Activated T-cell treated with anti-CD3 and anti-CD28 coated beads, Interleukin-2, amount 50 U/mL, for 24 hours (primary cell): ENCODE results near the gene DHX32.
"Not testable (repeated sequence)": the region's sequence is repeated elsewhere in the genome, so short reads cannot be mapped to it uniquely, and the experiment has no call there.

Experiments used
- DNase-seq: peaks from one replicate; pipeline ENCODE4 v3.0.0-alpha.2; 2020
- H3K27ac Mint-ChIP-seq: 2 replicates; pipeline ENCODE4 v1.8.0; 2020; ENCODE audit warnings: mild to moderate bottlenecking, mixed read lengths
- H3K27me3 Mint-ChIP-seq: 2 replicates; pipeline ENCODE4 v1.8.0; 2020; ENCODE audit warnings: mixed read lengths
- H3K36me3 Mint-ChIP-seq: 2 replicates; pipeline ENCODE4 v1.8.0; 2020; ENCODE audit warnings: low read depth, mixed read lengths
- H3K4me1 Mint-ChIP-seq: 2 replicates; pipeline ENCODE4 v1.8.0; 2020; ENCODE audit warnings: low read depth, mixed read lengths
- H3K4me3 Mint-ChIP-seq: 2 replicates; pipeline ENCODE4 v1.8.0; 2020; ENCODE audit warnings: mild to moderate bottlenecking, moderate library complexity, mixed read lengths
- H3K9me3 Mint-ChIP-seq: 2 replicates; pipeline ENCODE4 v1.8.0; 2020; ENCODE audit warnings: mixed read lengths

Gene DHX32, protein sequence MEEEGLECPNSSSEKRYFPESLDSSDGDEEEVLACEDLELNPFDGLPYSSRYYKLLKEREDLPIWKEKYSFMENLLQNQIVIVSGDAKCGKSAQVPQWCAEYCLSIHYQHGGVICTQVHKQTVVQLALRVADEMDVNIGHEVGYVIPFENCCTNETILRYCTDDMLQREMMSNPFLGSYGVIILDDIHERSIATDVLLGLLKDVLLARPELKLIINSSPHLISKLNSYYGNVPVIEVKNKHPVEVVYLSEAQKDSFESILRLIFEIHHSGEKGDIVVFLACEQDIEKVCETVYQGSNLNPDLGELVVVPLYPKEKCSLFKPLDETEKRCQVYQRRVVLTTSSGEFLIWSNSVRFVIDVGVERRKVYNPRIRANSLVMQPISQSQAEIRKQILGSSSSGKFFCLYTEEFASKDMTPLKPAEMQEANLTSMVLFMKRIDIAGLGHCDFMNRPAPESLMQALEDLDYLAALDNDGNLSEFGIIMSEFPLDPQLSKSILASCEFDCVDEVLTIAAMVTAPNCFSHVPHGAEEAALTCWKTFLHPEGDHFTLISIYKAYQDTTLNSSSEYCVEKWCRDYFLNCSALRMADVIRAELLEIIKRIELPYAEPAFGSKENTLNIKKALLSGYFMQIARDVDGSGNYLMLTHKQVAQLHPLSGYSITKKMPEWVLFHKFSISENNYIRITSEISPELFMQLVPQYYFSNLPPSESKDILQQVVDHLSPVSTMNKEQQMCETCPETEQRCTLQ

DNA sequence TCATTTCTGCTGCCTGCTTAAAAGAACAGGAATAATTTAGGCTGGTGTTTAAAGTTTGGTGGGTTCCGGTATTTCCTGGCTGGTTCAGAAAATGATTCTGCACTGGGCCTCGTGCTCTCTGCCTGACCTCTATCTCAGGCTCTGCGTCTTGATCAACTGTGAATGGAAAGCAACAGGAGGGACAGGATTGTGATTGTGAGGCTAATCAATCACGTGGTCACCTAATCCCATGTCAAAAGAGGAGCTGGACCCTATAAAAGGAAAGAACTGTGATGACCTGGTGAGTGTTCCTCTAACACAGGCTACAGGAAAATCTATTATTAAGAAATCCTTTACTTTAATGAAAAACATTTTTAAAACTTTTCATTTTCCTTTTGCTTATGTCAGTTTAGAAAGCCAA is at the start of gene DHX32:
DHX32 (minus strand) TSS at position 101 of the 400 bp plus-strand sequence. CDS start 468 bp downstream, outside the sequence.
- H3K9me3 Mint-ChIP-seq, result peaks cover 7% of the 10 kb centered on the region
- H3K36me3 Mint-ChIP-seq, result peaks cover 29% of the 10 kb centered on the region
- H3K27ac Mint-ChIP-seq, result no peak within 1 kb of the TSS
- no peaks in the 10 kb centered on the region for H3K27me3 Mint-ChIP-seq
- no peak for DNase-seq
- H3K4me1 Mint-ChIP-seq, result no peaks in the 10 kb centered on the region
- no peak within 1 kb of the TSS for H3K4me3 Mint-ChIP-seq

DNA sequence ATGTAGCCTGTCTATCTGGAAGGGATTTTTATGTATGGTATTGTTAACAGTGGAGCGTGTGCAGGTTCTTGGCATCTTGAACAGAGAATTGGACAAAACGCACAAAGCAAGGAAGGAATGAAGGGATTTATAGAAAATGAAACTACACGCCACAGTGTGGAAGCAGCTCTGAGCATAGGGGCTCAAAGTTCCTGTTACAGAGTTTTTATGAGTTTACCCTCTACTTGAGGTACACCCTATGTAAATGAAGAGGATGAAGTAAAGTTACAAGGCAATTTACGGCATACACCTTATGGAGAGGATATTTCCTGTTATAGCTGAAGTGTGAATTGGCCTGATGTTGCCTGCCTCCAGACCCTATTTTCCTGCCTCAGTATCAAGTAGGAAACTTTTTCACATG is 48.5 kb upstream of the DHX32 start:
- no peak overlapping the region for H3K27ac Mint-ChIP-seq
- H3K4me3 Mint-ChIP-seq, result no peak overlapping the region
- DNase-seq, result no peak
- H3K4me1 Mint-ChIP-seq, result no peaks in the 10 kb centered on the region
- H3K27me3 Mint-ChIP-seq, result peaks cover 20% of the 10 kb centered on the region
- H3K9me3 Mint-ChIP-seq, result no peaks in the 10 kb centered on the region
- H3K36me3 Mint-ChIP-seq, result no peaks in the 10 kb centered on the region

DNA sequence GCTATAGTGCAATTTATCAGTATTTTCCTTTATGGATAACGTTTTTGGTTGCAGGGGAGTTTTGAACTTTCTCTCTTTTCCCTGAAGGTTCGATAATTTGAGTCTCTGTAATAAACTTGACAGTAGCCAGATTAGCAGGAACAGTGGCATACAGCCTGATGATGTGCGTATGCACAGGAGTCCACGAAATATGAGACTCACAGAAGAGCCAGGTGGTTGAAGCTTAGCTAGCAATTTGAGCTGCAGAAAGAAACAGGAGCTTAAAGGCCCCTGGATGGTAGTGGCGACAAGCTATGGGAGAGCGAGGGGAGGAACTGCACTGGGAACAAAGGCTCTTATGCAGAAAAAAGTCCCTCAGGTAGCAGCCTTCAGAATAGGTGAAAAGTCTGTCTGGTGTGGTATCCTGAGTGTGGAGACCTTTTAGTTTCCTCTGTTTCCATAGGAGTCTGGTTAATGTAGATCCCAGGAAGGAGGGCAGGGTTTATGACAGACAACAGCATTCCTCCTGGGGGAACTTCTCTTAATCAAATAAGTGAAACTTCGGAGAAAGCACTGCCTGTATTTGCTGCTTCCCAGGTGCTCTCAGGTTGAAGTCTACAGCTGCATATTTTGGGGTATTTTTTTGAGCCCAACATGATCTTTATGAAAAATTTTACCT is 48.0 kb upstream of the DHX32 start:
- H3K4me3 Mint-ChIP-seq, result no peak overlapping the region
- H3K9me3 Mint-ChIP-seq, result no peaks in the 10 kb centered on the region
- no peaks in the 10 kb centered on the region for H3K4me1 Mint-ChIP-seq
- no peak for DNase-seq
- H3K27me3 Mint-ChIP-seq, result peaks cover 15% of the 10 kb centered on the region
- no peak overlapping the region for H3K27ac Mint-ChIP-seq
- H3K36me3 Mint-ChIP-seq, result no peaks in the 10 kb centered on the region

DNA sequence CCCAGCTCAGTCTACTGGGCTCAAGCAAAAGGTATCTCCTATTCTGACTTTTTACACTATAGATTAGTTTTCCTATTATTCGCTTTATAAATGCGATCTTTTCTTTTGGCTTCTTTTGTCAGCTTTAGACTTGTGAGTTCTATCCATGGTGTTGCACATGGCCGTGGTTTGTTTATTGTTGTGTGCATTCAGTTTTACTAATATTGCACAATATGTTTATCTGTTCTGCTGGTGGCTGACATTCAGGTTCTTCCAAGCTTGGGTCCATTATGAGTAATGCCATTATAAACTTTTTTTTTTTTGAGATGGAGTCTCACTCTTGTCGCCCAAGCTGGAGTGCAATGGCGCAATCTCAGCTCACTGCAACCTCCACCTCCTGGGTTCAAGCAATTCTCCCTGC is 46.2 kb upstream of the DHX32 start:
- not testable (repeated sequence) for H3K27ac Mint-ChIP-seq, DNase-seq, H3K4me3 Mint-ChIP-seq

DNA sequence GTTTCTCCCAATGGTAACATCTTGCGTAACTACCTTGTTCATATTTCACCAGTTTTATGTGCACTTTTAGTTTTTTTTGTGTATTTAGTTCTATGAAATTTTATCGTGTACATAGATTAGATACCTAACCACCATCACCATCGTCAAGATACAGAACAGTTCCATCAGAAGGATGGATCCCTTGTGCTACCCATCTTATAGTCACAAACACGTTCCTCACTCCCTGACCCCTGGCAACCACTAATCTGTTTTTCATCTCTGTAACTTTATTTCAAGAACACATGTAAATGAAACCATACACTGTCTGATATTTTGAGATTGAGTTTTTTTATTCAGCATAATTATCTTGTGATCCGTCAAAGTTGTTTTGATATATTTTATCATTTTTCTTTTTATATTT is 45.2 kb upstream of the DHX32 start:
- Mint-ChIP-seq H3K9me3 (no peaks in the 10 kb centered on the region), H3K4me1 (no peaks in the 10 kb centered on the region), H3K27ac (no peak overlapping the region), H3K27me3 (no peaks in the 10 kb centered on the region), H3K36me3 (no peaks in the 10 kb centered on the region), H3K4me3 (no peak overlapping the region)
- no peak for DNase-seq

More for the DNA sequence above, 46.2 kb upstream of the DHX32 start:
- H3K27me3 Mint-ChIP-seq, H3K4me1 Mint-ChIP-seq, H3K9me3 Mint-ChIP-seq, H3K36me3 Mint-ChIP-seq: not testable (repeated sequence)

DNA sequence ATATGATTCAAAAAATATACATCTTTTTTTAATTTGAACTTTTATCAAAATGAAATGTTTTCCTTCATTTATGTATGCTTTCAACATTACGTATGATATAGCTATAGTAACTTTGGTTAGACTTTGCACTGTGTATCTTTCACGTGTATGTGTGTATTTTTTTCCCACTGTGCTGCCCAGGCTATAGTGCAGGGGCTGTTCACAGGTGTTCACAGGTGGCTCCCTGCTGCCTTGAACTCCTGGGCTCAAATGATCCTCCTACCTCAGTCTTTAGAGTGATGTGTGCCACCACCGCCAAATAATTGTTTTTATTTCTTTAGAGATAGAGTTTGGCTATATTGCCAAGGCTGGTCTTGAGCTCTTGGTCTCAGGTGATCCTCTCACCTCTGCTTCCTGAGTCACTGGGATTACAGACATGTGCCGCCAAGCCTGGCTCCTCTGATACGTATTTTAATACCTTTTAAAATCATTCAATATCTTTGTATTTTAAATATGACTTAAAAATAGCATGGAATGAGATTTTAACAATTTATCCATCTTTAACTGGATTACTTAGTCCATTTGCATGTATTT is 44.3 kb upstream of the DHX32 start:
- no peak overlapping the region for H3K27ac Mint-ChIP-seq
- H3K9me3 Mint-ChIP-seq, result no peaks in the 10 kb centered on the region
- H3K4me1 Mint-ChIP-seq, result no peaks in the 10 kb centered on the region
- no peak for DNase-seq
- no peaks in the 10 kb centered on the region for H3K27me3 Mint-ChIP-seq
- no peaks in the 10 kb centered on the region for H3K36me3 Mint-ChIP-seq
- H3K4me3 Mint-ChIP-seq, result no peak overlapping the region

DNA sequence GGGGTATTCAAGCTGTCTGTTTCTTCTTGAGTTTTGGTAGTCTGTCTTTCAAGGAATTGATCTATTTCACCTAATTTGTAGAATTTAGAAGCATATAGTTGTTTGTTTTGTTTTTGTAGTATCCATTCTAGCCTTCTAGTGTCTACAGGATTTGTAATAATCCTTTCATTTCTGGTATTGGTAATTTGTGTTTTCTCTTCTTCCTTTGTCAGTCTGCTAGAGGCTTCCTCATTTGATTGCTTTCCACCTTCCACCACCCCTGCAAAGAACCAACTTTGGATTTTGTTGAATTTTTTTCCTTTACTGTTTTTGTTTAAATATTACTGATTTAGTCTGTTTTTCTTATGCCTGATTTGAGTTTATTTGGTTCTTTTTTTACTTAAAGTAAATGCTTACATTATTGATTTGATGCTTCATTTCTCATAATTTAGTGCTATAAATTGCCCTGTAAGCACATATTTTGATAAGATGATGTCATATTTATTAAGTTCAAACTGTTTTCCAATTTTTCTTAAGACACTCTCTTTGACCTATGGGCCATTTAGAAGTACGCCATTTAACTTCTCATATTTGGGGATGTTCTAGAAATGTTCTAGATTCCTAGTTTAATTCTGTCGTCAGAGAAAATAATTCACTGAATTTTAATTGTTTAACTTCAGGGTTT is 40.7 kb upstream of the DHX32 start:
- not testable (repeated sequence) for H3K9me3 Mint-ChIP-seq, H3K27me3 Mint-ChIP-seq, H3K27ac Mint-ChIP-seq, DNase-seq, H3K4me1 Mint-ChIP-seq, H3K4me3 Mint-ChIP-seq, H3K36me3 Mint-ChIP-seq

DNA sequence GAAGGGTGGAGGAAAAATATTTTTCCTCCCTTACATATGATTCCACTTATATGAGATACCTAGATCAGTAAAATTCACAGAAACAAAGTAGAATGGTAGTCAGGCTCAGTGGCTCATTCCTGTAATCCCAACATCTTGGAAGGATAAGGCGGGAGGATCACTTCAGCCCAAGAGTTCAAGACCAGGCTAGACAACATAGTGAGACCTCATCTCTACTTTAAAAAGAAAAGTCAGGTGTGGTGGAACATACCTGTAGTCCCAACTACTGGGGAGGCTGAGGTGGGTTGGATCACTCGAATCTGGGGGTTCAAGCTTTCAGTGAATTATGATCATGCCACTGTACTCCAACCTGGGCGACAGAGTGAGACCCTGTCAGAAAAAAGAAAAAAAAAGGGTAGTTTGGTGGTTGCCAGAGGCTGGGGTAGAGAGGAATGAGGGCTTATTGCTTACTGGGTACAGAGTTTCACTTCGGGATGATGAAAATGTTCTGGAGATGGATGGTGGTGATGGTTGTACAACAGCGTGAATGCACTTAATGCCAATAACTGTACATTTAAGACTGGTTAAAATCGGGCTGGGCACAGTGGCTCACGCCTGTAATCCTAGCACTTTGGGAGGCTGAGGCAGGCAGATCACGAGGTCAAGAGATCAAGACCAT is 36.7 kb upstream of the DHX32 start:
- H3K4me3 Mint-ChIP-seq, H3K27me3 Mint-ChIP-seq, DNase-seq, H3K36me3 Mint-ChIP-seq, H3K9me3 Mint-ChIP-seq, H3K4me1 Mint-ChIP-seq, H3K27ac Mint-ChIP-seq: not testable (repeated sequence)

DNA sequence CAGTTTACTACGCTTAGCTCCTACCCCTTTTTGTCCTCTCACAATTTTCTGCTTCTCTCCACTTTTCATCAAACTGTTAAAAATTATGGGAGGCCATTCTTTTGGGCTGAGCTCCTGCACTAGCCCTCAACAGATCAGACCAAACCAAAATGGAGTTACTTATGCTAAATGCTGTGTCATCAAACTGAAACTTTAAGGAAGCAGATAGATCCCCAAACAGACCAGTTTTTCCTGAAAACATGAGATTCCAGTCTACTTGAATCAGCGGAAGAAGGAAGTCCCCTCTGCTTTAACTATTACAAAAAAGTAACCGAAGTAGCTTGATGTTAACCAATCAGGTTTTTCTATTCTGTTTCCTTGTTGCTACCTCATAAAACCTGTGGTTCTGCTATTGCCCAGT is 35.9 kb upstream of the DHX32 start:
- H3K36me3 Mint-ChIP-seq, result no peaks in the 10 kb centered on the region
- H3K27me3 Mint-ChIP-seq, result no peaks in the 10 kb centered on the region
- no peaks in the 10 kb centered on the region for H3K4me1 Mint-ChIP-seq
- no peak for DNase-seq
- H3K27ac Mint-ChIP-seq, result no peak overlapping the region
- H3K4me3 Mint-ChIP-seq, result no peak overlapping the region
- H3K9me3 Mint-ChIP-seq, result peaks cover 2% of the 10 kb centered on the region

DNA sequence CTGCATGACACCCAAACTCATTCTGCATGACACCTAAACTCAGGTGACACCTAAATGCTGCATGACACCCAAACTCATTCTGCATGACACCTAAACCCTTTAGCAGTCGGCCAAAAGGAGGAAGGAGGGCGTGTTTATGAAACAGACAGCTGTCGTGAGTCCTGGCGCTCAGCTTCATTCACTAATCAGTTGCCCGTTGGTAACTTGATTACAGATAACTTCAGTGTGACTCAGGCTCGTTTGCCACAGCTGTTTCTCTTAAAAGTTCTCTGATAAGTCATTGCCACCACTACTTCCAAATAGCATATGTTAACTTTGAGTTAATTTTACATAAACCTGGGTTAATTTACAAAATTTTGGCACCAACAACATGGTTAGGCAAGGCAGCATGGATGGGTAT is 32.2 kb upstream of the DHX32 start:
- H3K4me1 Mint-ChIP-seq, H3K9me3 Mint-ChIP-seq, H3K27me3 Mint-ChIP-seq, DNase-seq, H3K36me3 Mint-ChIP-seq, H3K4me3 Mint-ChIP-seq, H3K27ac Mint-ChIP-seq: not testable (repeated sequence)

DNA sequence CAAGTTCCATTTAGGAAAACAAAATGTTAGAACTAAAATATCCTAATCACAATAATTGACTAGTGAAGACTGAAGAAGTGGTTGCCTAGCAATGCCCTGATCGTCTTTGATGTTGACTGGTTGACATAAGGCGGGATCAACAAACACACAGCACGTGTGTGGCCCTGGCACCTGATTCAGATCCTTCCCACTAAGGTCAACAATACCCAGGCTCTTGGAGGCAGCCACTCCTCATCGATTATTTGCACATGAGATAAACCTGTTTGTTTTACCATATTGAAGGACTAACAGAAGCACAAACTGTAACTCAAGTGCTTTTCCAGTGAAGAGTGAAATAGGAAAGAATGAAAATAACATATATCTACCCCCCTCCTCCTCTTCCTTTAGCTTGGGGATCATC is 30.9 kb upstream of the DHX32 start:
- Mint-ChIP-seq H3K9me3 (no peaks in the 10 kb centered on the region), H3K4me3 (no peak overlapping the region), H3K27ac (no peak overlapping the region), H3K36me3 (no peaks in the 10 kb centered on the region), H3K4me1 (no peaks in the 10 kb centered on the region), H3K27me3 (peaks cover 3% of the 10 kb centered on the region)
- DNase-seq, result no peak

DNA sequence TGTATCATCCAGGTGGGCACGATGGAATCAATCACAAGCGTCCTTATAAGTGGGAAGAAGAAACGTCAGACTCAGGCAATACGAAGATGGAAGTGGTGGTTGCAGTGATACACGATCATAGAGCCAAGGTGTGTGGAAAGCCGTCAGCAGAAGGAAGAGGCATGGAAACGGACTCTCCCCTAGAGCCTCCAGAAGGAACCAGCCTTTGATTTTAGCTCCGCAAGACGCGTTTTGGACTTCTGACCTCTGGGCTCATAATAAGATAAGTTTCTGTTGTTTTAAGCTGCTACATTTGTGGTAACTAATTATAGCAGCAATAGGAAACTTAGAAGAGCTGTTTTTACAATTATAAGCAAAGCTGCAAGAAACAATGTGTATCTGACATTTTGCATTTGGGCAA is 30.1 kb upstream of the DHX32 start:
- Mint-ChIP-seq H3K36me3 (no peaks in the 10 kb centered on the region), H3K27me3 (peaks cover 3% of the 10 kb centered on the region), H3K9me3 (no peaks in the 10 kb centered on the region), H3K4me3 (no peak overlapping the region), H3K4me1 (no peaks in the 10 kb centered on the region), H3K27ac (no peak overlapping the region)
- no peak for DNase-seq

DNA sequence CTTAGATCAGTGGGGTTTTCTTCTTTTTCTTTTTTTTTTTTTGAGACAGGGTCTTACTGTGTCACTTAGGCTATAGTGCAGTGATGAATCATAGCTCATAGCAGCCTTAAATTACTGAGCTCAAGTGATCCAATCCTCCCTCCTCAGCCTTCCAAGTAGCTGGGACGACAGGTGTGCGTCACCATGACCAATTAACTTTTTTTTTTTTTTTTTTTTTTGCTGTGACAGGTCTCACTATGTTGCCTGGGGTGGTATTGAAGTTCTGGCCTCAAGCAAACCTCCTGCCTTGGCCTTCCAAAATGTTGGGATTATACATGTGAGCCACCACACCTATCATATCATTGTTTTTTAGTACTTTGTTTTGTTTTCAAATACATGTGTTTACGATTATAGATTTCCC is 28.4 kb upstream of the DHX32 start:
- H3K4me1 Mint-ChIP-seq, H3K27me3 Mint-ChIP-seq, DNase-seq, H3K36me3 Mint-ChIP-seq, H3K9me3 Mint-ChIP-seq, H3K4me3 Mint-ChIP-seq, H3K27ac Mint-ChIP-seq: not testable (repeated sequence)

DNA sequence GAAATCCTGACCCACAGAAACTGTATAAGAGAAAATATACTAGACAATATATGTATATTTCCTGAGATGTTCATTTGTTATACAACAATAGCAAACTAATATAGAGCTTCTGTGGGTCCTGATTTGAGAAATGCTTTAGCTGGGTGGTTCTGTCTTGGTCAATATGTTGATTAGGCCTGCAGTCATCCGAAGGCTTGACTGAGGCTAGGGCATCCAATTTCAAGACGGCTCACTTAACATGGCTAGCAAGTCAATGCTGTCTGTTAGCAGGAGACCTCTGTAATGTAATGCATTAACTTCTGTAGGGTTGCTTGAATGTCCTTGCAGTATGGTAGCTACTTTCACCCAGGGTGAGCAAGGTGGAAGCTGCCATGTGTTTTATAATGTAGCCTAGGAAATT is 27.7 kb upstream of the DHX32 start:
- H3K36me3 Mint-ChIP-seq, DNase-seq, H3K4me3 Mint-ChIP-seq, H3K27ac Mint-ChIP-seq, H3K4me1 Mint-ChIP-seq, H3K9me3 Mint-ChIP-seq, H3K27me3 Mint-ChIP-seq: not testable (repeated sequence)
